ENCODE measurements around the gene ETS1. TPM values are rescaled to one million over a fixed set of nuclear protein-coding genes. Genes with fewer than 3 reads are reported as not detected.
"Not testable (repeated sequence)": the region's sequence is repeated elsewhere in the genome, so short reads cannot be mapped to it uniquely, and the experiment has no call there.

The ETS1 gene
- total RNA-seq, 4 donors from 2014 or later: 23.6 to 56.7 (median 29.2) TPM

DNA sequence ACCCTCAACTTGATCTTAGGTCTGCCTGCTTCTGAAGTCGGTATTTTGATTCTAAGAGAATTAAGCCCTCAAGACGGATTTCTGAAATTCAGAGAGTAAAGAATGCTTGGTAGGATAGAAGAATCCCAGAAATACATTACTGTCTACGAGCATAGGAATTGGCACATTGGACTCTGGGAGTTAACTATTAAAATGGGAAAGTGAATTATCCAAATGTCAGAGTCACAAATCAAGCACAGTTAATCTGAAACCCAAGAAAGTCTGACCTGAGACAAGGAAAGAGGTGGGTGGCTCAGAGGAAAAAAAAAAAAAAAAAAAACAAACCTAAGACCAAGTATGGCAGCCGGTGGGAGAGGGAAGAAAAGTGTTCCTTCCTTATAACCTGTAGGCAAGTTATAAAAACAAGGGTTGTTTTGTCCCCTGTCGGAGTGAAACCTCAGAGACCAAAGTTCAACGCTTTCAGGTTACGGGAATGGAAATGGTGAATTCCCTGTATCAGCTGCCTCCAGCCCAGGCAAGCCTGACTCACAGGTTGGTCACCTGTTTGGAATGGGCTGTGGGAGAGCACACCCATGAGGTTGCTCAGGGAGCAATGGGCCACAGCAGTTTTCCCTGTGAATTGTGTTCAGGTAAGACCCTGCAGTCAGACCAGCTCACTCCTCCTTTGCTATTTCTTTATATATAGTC lies 139.0 kb downstream of the ETS1 start:
- in situ Hi-C loops (cut with MboI; ENCODE audit: low pct_ligation_motif_present in 1 of 4, low pct_unique_long_range_greater_than_20kb in 1 of 4, low sequenced_read_pairs in 3 of 4) (no loop called here), intact Hi-C loops (cut with DNase I; ENCODE audit: low total_unique reads) (no loop called here)
- peak in 2 of 3 donors; percentile 62 to 75 for TF ChIP-seq POLR2AphosphoS5 (IDR thresholded peaks at IDR 0.05)
- TF ChIP-seq POLR2A (IDR thresholded peaks at IDR 0.05): peak; percentile 49
- TF ChIP-seq CTCF (IDR thresholded peaks at IDR 0.05): peak in 2 of 5 experiments; percentile 8 to 38
- no peak for TF ChIP-seq EP300 (IDR thresholded peaks at IDR 0.05; ENCODE audit: low read depth)
- no peaks in the 10 kb centered on the region for H3K9me3 ChIP-seq
- H3K36me3 ChIP-seq: no peaks in the 10 kb centered on the region
- DNase-seq: peak; percentile 83
- peak overlapping the region in 1 of 4 donors; percentile 12 for H3K4me3 ChIP-seq
- H3K27ac ChIP-seq: peak overlapping the region; percentile 69 to 88 (median 78)
- no peaks in the 10 kb centered on the region for H3K27me3 ChIP-seq
- WGBS, 2 donors (ENCODE audit: low coverage in 1 of 2): 50 to 53% methylated on average over 6 to 7 of the region's 7 CpGs
- H3K4me1 ChIP-seq: peaks cover 8 to 40% (median 27%) of the 10 kb centered on the region in 4 donors

DNA sequence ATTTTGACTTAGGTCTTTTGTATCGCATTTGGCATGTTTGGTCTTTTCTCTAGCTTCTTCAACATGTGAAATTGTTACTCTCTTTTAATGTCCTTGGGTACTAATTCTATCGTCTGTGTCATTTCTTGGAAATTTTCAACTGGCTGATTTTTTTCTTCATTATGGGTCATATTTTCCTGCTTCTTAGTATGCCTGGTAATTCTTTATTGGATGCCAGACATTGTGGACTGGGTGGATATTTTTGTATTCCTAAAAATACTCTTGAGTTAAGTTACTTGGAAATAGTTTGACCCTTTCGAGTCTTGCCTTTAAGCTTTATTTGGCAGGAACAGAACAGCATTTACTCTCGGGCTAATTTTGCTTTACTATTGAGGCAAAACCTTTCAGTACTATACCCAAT lies 140.1 kb downstream of the ETS1 start:
- H3K9me3 ChIP-seq: no peaks in the 10 kb centered on the region
- H3K27me3 ChIP-seq: no peaks in the 10 kb centered on the region
- no peak for DNase-seq
- no peaks in the 10 kb centered on the region for H3K36me3 ChIP-seq
- peaks cover 0 to 28% (median 18%) of the 10 kb centered on the region in 4 donors for H3K4me1 ChIP-seq
- intact Hi-C loops (cut with DNase I; ENCODE audit: low total_unique reads) (no loop called here), in situ Hi-C loops (cut with MboI; ENCODE audit: low pct_ligation_motif_present in 1 of 4, low pct_unique_long_range_greater_than_20kb in 1 of 4, low sequenced_read_pairs in 3 of 4) (no loop called here)
- peak overlapping the region in 2 of 4 donors; percentile 82 to 88 for H3K27ac ChIP-seq
- no peak overlapping the region for H3K4me3 ChIP-seq
- TF ChIP-seq EP300 (IDR thresholded peaks at IDR 0.05; ENCODE audit: low read depth): no peak
- TF ChIP-seq POLR2A (IDR thresholded peaks at IDR 0.05): no peak
- TF ChIP-seq POLR2AphosphoS5 (IDR thresholded peaks at IDR 0.05): no peak
- TF ChIP-seq CTCF (IDR thresholded peaks at IDR 0.05): no peak
- WGBS, 2 donors (ENCODE audit: low coverage in 1 of 2): 68 to 98% methylated on average over 4 of the region's 4 CpGs

DNA sequence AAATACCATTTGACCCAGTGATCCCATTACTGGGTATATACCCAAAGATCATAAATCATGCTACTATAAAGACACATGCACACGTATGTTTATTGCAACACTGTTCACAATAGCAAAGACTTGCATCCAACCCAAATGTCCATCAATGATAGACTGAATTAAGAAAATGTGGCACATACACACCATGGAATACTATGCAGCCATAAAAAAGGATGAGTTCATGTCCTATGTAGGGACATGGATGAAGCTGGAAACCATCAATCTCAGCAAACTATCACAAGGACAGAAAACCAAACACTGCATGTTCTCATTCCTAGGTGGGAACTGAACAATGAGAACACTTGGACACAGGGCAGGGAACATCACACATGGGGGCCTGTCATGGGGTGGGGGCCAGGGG lies 141.4 kb downstream of the ETS1 start:
- H3K27me3 ChIP-seq; in situ Hi-C loops (cut with MboI; ENCODE audit: low pct_ligation_motif_present in 1 of 4, low pct_unique_long_range_greater_than_20kb in 1 of 4, low sequenced_read_pairs in 3 of 4); H3K36me3 ChIP-seq; H3K4me3 ChIP-seq; DNase-seq; H3K9me3 ChIP-seq; H3K27ac ChIP-seq; intact Hi-C loops (cut with DNase I; ENCODE audit: low total_unique reads): not testable (repeated sequence)
- peaks cover 0 to 16% (median 9%) of the 10 kb centered on the region in 4 donors for H3K4me1 ChIP-seq
- 88% methylated on average over 1 of the region's 1 CpG for WGBS, 2 donors (ENCODE audit: low coverage in 1 of 2)

GRCh38 chr11:128437136-128437535 lies 150.2 kb downstream of the ETS1 start:
- Histone ChIP-seq H3K4me3 (no peak overlapping the region), H3K27ac (no peak overlapping the region), H3K27me3 (no peaks in the 10 kb centered on the region), H3K9me3 (no peaks in the 10 kb centered on the region), H3K4me1 (no peaks in the 10 kb centered on the region), H3K36me3 (no peaks in the 10 kb centered on the region)
- WGBS, 2 donors (ENCODE audit: low coverage in 1 of 2): 64 to 87% methylated on average over 2 of the region's 2 CpGs
- in situ Hi-C loops (cut with MboI; ENCODE audit: low pct_ligation_motif_present in 1 of 4, low pct_unique_long_range_greater_than_20kb in 1 of 4, low sequenced_read_pairs in 3 of 4) (no loop called here), intact Hi-C loops (cut with DNase I; ENCODE audit: low total_unique reads) (no loop called here)
- TF ChIP-seq EP300 (IDR thresholded peaks at IDR 0.05; ENCODE audit: low read depth) (no peak), POLR2A (IDR thresholded peaks at IDR 0.05) (no peak), POLR2AphosphoS5 (IDR thresholded peaks at IDR 0.05) (no peak), CTCF (IDR thresholded peaks at IDR 0.05) (no peak)
- DNase-seq: no peak

DNA sequence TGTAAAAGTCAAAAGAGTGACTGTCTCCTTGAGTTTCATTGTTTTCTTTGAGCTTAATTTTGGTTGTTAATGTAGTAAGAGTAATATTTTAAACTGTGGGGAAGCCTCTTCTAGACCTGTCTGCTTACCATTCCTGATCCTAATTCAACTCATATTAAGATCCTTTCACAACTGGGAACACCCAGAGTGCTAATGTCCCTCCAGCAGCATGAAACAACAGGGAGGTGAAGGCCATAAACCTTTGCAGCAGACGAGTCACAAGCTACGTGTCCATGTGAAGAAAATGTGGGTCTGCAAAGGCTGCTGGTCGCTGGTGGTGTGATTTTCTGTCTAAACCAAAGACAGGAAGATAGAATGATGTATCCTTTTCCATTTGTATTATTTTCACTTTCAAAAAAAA lies 152.5 kb downstream of the ETS1 start:
- intact Hi-C loops (cut with DNase I; ENCODE audit: low total_unique reads): no loop called here
- Histone ChIP-seq H3K9me3 (no peaks in the 10 kb centered on the region), H3K27ac (no peak overlapping the region), H3K27me3 (no peaks in the 10 kb centered on the region), H3K4me3 (no peak overlapping the region), H3K36me3 (no peaks in the 10 kb centered on the region), H3K4me1 (no peaks in the 10 kb centered on the region)
- in situ Hi-C loops (cut with MboI; ENCODE audit: low pct_ligation_motif_present in 1 of 4, low pct_unique_long_range_greater_than_20kb in 1 of 4, low sequenced_read_pairs in 3 of 4): no loop called here
- WGBS, 2 donors (ENCODE audit: low coverage in 1 of 2): 73 to 86% methylated on average over 3 of the region's 3 CpGs
- no peak for DNase-seq
- no peak for TF ChIP-seq CTCF (IDR thresholded peaks at IDR 0.05)
- no peak for TF ChIP-seq POLR2A (IDR thresholded peaks at IDR 0.05)
- no peak for TF ChIP-seq EP300 (IDR thresholded peaks at IDR 0.05; ENCODE audit: low read depth)
- no peak for TF ChIP-seq POLR2AphosphoS5 (IDR thresholded peaks at IDR 0.05)

All from transverse colon (tissue), 4 donors.